ENCODE results near the gene PTPRN2. TPM values are rescaled to one million over a fixed set of nuclear protein-coding genes. Genes with fewer than 3 reads are reported as not detected.

PTPRN2 gene
- total and polyA plus RNA-seq, 2 of the 8 experiments (the other 6 are each of a cell fraction or from before 2014, with no cell fraction given): 2.6 to 4.5 TPM

GRCh38 chr7:157861551-157861950 lies 726.1 kb downstream of the PTPRN2 start:
- Histone ChIP-seq H3K4me1 (replicated peaks in 1 of 4; ENCODE audit: control insufficient read depth in 3 of 4, insufficient read depth in 4 of 4, low read length in 3 of 4) (no peaks in the 10 kb centered on the region; a peak in 1 of 7 replicates), H3K18ac (ENCODE audit: extremely low read depth, low read length) (no peak overlapping the region), H3K9ac (replicated peaks in 1 of 4; ENCODE audit: extremely low read depth in 1 of 4, low read depth in 3 of 4, low read length in 3 of 4) (no peak overlapping the region), H4K20me1 (replicated peaks in 1 of 2; ENCODE audit: control insufficient read depth in 1 of 2, insufficient read depth in 2 of 2, low read length in 2 of 2) (peaks cover 0 to 2% of the 10 kb centered on the region in 2 experiments), H3K27ac (ENCODE audit: low read depth, low read length) (no peak overlapping the region), H3K4me2 (ENCODE audit: insufficient read depth in 1 of 2, low read depth in 2 of 2, low read length in 2 of 2) (no peak overlapping the region), H3K27me3 (replicated peaks in 1 of 4; ENCODE audit: control insufficient read depth in 3 of 4, extremely low read depth in 1 of 4, insufficient read depth in 3 of 4, low read length in 3 of 4) (no peaks in the 10 kb centered on the region), H4K5ac (ENCODE audit: insufficient read length, low read depth, low read length) (no peak overlapping the region), H3K56ac (replicated peaks; ENCODE audit: insufficient read length, low read depth, low read length) (no peak overlapping the region), H3K4me3 (ENCODE audit: extremely low read depth in 1 of 4, insufficient read depth in 2 of 4, low read depth in 3 of 4, low read length in 4 of 4) (no peak overlapping the region), H4K91ac (replicated peaks; ENCODE audit: insufficient read length, low read length) (no peak overlapping the region), H3K36me3 (ENCODE audit: control insufficient read depth in 2 of 4, insufficient read depth in 4 of 4, low read length in 3 of 4) (no peaks in the 10 kb centered on the region), H2BK120ac (replicated peaks; ENCODE audit: low read depth, low read length) (no peak overlapping the region), H2AK5ac (ENCODE audit: low read depth, low read length) (no peak overlapping the region), H2BK20ac (ENCODE audit: low read length) (no peak overlapping the region), H2BK15ac (ENCODE audit: low read length) (no peak overlapping the region), H3K23me2 (ENCODE audit: low read depth, low read length) (no peaks in the 10 kb centered on the region), H3K9me3 (ENCODE audit: insufficient read depth in 2 of 2, low read depth in 1 of 2, low read length in 1 of 2) (no peaks in the 10 kb centered on the region), H3K23ac (ENCODE audit: insufficient read length) (no peak overlapping the region), H4K8ac (ENCODE audit: extremely low read depth, insufficient read depth, low read length) (no peak overlapping the region), H3K79me2 (ENCODE audit: control insufficient read depth in 1 of 2, insufficient read depth in 2 of 2, low read length in 2 of 2) (no peaks in the 10 kb centered on the region), H2AFZ (ENCODE audit: low read length) (no peak overlapping the region), H3K4ac (replicated peaks; ENCODE audit: insufficient read length, low read depth, low read length) (no peak overlapping the region), H2BK5ac (ENCODE audit: low read depth, low read length) (no peak overlapping the region), H2BK12ac (ENCODE audit: low read depth, low read length) (no peak overlapping the region), H3K14ac (ENCODE audit: insufficient read length) (no peak overlapping the region), H3K79me1 (ENCODE audit: low read depth, low read length) (no peaks in the 10 kb centered on the region)
- FAIRE-seq (no peak), DNase-seq (ENCODE audit: low read depth in 1 of 2, low spot score in 2 of 2) (no peak)
- WGBS, 2 experiments (ENCODE audit: extremely low coverage in 1 of 2, insufficient coverage in 1 of 2, insufficient read length in 1 of 2, insufficient replicate concordance in 2 of 2, low coverage in 1 of 2, low lambda C conversion rate in 2 of 2, missing lambda C conversion rate in 1 of 2): 88% methylated on average over 16 of the region's 17 CpGs; no CpG with 5 or more reads in 1 of the 2 experiments
- TF ChIP-seq RFX5 (IDR thresholded peaks at IDR 0.05; ENCODE audit: borderline replicate concordance, low read depth, low read length): no peak
- no peak for TF ChIP-seq GTF2F1 (IDR thresholded peaks at IDR 0.05; ENCODE audit: borderline replicate concordance, low read depth, low read length)
- no peak for TF ChIP-seq CTCF (IDR thresholded peaks at IDR 0.05; ENCODE audit: control extremely low read depth in 1 of 3, insufficient read depth in 1 of 3, low read depth in 1 of 3, low read length in 3 of 3)
- no peak for TF ChIP-seq E2F6 (IDR thresholded peaks at IDR 0.05)
- TF ChIP-seq CREB1 (IDR thresholded peaks at IDR 0.05): no peak
- TF ChIP-seq SUZ12 (IDR thresholded peaks at IDR 0.05; ENCODE audit: low read length): no peak
- no peak for TF ChIP-seq ATF3 (IDR thresholded peaks at IDR 0.05; ENCODE audit: insufficient read depth, low read depth, low read length)
- TF ChIP-seq TAF7 (optimal IDR thresholded peaks at IDR 0.05; ENCODE audit: borderline replicate concordance, low read depth, low read length): no peak
- no peak for TF ChIP-seq SRF (IDR thresholded peaks at IDR 0.05; ENCODE audit: low read depth, low read length)
- TF ChIP-seq TAF1 (IDR thresholded peaks at IDR 0.05; ENCODE audit: low read depth, low read length): no peak
- ChIA-PET POLR2A (ENCODE audit: partially characterized antibody) (no interaction called here), CTCF (ENCODE audit: partially characterized antibody) (interaction anchor here (0.6 to 1.8 kb wide), 5 partner anchors 9 to 903 kb away, joined by 3 to 9 read pairs (median 4); no protein-coding TSS in a partner anchor)

All from H1 (cell line).